IMR-90 (cell line): ENCODE data around the gene VWA7. TPM values are rescaled to one million over a fixed set of nuclear protein-coding genes. Genes with fewer than 3 reads are reported as not detected.

Experiments
- ATAC-seq: fragments of 200-7000 bp; cut with Tn5 transposase; 2 replicates; pipeline ENCODE4 v1.9.1; 2020; ENCODE audit warnings: low read depth, mild to moderate bottlenecking, moderate library complexity
- BruUV-seq: library from RNA; stranded (reverse); fragments of 400-500 nt; replicated peaks from 2 replicates; lab custom pipeline; 2021; lab: Mats Ljungman, UMichigan
- CTCF ChIA-PET: fragments of 300-600 bp; formaldehyde crosslinking; extraction: SDS; loops from one replicate; lab custom pipeline; 2021; ENCODE audit warnings: antibody characterized with exemption; lab: Yijun Ruan, JAX
- POLR2A ChIA-PET: fragments of 300-600 bp; sonication (Branson Sonifier 250); formaldehyde crosslinking; loops from one replicate; lab custom pipeline; 2022; ENCODE audit warnings: antibody characterized with exemption; ENCODE audit not compliant: unreplicated experiment; lab: Charles Lee
- DNase-seq: peaks from one replicate; pipeline ENCODE4 v3.0.0; 2013
- H2AFZ ChIP-seq: replicated peaks from 2 replicates; pipeline ENCODE3; 2013; ENCODE audit warnings: low read length, mild to moderate bottlenecking; ENCODE audit not compliant: poor library complexity
- H2AK5ac ChIP-seq: 2 replicates; pipeline ENCODE4 v1.6.1; 2013; ENCODE audit warnings: low read depth, low read length, inconsistent platforms
- H2AK9ac ChIP-seq: replicated peaks from 2 replicates; pipeline ENCODE3; 2013; ENCODE audit warnings: mild to moderate bottlenecking, low read depth, low read length, moderate library complexity; ENCODE audit not compliant: poor library complexity
- H2BK120ac ChIP-seq: 2 replicates; pipeline ENCODE4 v1.6.1; 2013; ENCODE audit warnings: low read depth, low read length, inconsistent platforms
- H2BK15ac ChIP-seq: 3 replicates; pipeline ENCODE4 v1.6.1; 2013; ENCODE audit warnings: low read depth, low read length, inconsistent platforms
- H2BK20ac ChIP-seq: 2 replicates; pipeline ENCODE4 v1.6.1; 2013; ENCODE audit warnings: low read depth, mild to moderate bottlenecking, inconsistent platforms, low read length, moderate library complexity
- H2BK5ac ChIP-seq: 2 replicates; pipeline ENCODE4 v1.6.1; 2013; ENCODE audit warnings: mild to moderate bottlenecking, low read depth, low read length, inconsistent platforms; ENCODE audit not compliant: poor library complexity, severe bottlenecking
- H3K14ac ChIP-seq: replicated peaks from 2 replicates; pipeline ENCODE4 v1.6.1; 2013; ENCODE audit warnings: low read depth, low read length, inconsistent platforms
- H3K18ac ChIP-seq: 2 replicates; pipeline ENCODE4 v1.6.1; 2013; ENCODE audit warnings: low read depth, low read length, control low read depth
- H3K23ac ChIP-seq: 2 replicates; pipeline ENCODE4 v1.6.1; 2013; ENCODE audit warnings: low read depth, low read length, inconsistent platforms
- H3K27ac ChIP-seq: 2 replicates; pipeline ENCODE4 v1.5.1; 2013; ENCODE audit warnings: mild to moderate bottlenecking, control low read depth, low read length; ENCODE audit not compliant: insufficient read depth
- H3K27me3 ChIP-seq: 2 replicates; pipeline ENCODE4 v1.6.1; 2013; ENCODE audit warnings: low read length; ENCODE audit not compliant: control insufficient read depth, insufficient read depth
- H3K36me3 ChIP-seq: 2 replicates; pipeline ENCODE4 v1.6.1; 2013; ENCODE audit warnings: low read length, mixed read lengths; ENCODE audit not compliant: control insufficient read depth, insufficient read depth
- H3K4ac ChIP-seq: 2 replicates; pipeline ENCODE4 v1.6.1; 2013; ENCODE audit warnings: low read depth, low read length, inconsistent platforms
- H3K4me1 ChIP-seq: 2 replicates; pipeline ENCODE4 v1.6.1; 2013; ENCODE audit warnings: low read length, mixed read lengths; ENCODE audit not compliant: control insufficient read depth, insufficient read depth
- H3K4me2 ChIP-seq: 2 replicates; pipeline ENCODE4 v1.6.1; 2013; ENCODE audit warnings: low read depth, mild to moderate bottlenecking, control low read depth, low read length, moderate library complexity
- H3K4me3 ChIP-seq: 2 replicates; pipeline ENCODE4 v1.5.1; 2013; ENCODE audit warnings: low read depth, mild to moderate bottlenecking, control low read depth, low read length, moderate library complexity; ENCODE audit not compliant: insufficient read depth
- H3K56ac ChIP-seq: 2 replicates; pipeline ENCODE4 v1.6.1; 2013; ENCODE audit warnings: low read length, inconsistent platforms; ENCODE audit not compliant: insufficient read depth; ENCODE audit errors: extremely low read depth
- H3K79me1 ChIP-seq, 2 experiments: 2 replicates each; pipeline ENCODE4 v1.6.1; 2013; ENCODE audit warnings: low read length in 2 of 2, inconsistent platforms in 1 of 2, low read depth in 1 of 2
- H3K9ac ChIP-seq: 2 replicates; pipeline ENCODE4 v1.6.1; 2013; ENCODE audit warnings: low read depth, low read length, control low read depth
- H3K9me1 ChIP-seq: 2 replicates; pipeline ENCODE4 v1.6.1; 2013; ENCODE audit warnings: low read length, inconsistent platforms; ENCODE audit not compliant: insufficient read depth
- H3K9me3 ChIP-seq: 2 replicates; pipeline ENCODE4 v1.6.1; 2013; ENCODE audit warnings: low read length; ENCODE audit not compliant: control insufficient read depth, insufficient read depth
- H4K20me1 ChIP-seq: 2 replicates; pipeline ENCODE4 v1.6.1; 2013; ENCODE audit warnings: low read length, inconsistent platforms; ENCODE audit not compliant: insufficient read depth
- H4K5ac ChIP-seq: 2 replicates; pipeline ENCODE4 v1.6.1; 2013; ENCODE audit warnings: mild to moderate bottlenecking, low read depth, low read length, control low read depth
- H4K8ac ChIP-seq, 2 experiments: 2 replicates each; pipeline ENCODE4 v1.6.1; 2013; ENCODE audit warnings: low read depth in 2 of 2, low read length in 2 of 2, control low read depth in 1 of 2, inconsistent platforms in 1 of 2
- H4K91ac ChIP-seq: 2 replicates; pipeline ENCODE4 v1.6.1; 2013; ENCODE audit warnings: low read depth, low read length, inconsistent platforms; ENCODE audit not compliant: insufficient read depth
- MXI1 ChIP-seq: IDR thresholded peaks from 2 replicates; pipeline ENCODE4 v1.6.1; 2012; ENCODE audit warnings: low read depth, mild to moderate bottlenecking, low read length, moderate library complexity, borderline replicate concordance
- RCOR1 ChIP-seq: IDR thresholded peaks from 2 replicates; pipeline ENCODE4 v1.6.1; 2012; ENCODE audit warnings: mild to moderate bottlenecking, low read length, improper control_type of control experiment; ENCODE audit not compliant: insufficient replicate concordance
- USF2 ChIP-seq: fragments of 150-350 bp; IDR thresholded peaks from 2 replicates; pipeline ENCODE4 v1.6.1; 2017; ENCODE audit warnings: mild to moderate bottlenecking, antibody characterized with exemption, low read length, low read depth
- WGBS, 2 experiments: methylation state at CpG; one replicate each; pipeline versions ENCODE4 v1.1.5 to v1.1.7; 2013; ENCODE audit warnings: missing lambda C conversion rate in 2 of 2; ENCODE audit not compliant: insufficient read length in 1 of 2; ENCODE audit errors: extremely low coverage in 2 of 2; 5-methylcytosine and 5-hydroxymethylcytosine counted together
- dilution Hi-C: fragments of 300-500 bp; cut with HindIII; formaldehyde crosslinking; loops from one replicate; pipeline ENCODE4 v1.14.3; 2018; ENCODE audit warnings: low sequenced_read_pairs; ENCODE audit not compliant: unreplicated experiment
- in situ Hi-C: fragments of 300-500 bp; cut with MboI; formaldehyde crosslinking; loops from 3 replicates; pipeline ENCODE4 v1.14.3; 2019; ENCODE audit warnings: low sequenced_read_pairs, inconsistent platforms, mixed read lengths
- intact Hi-C: fragments of 100-400 bp; cut with micrococcal nuclease; formaldehyde crosslinking; loops from 2 replicates; pipeline ENCODE4 v1.10.0; 2022
- polyA plus RNA-seq, 3 experiments: library from polyadenylated mRNA; depleted of rRNA; stranded (reverse); fragments of >200 nt; gene quantifications; 2 replicates each; pipeline ENCODE4 v1.2.3, GENCODE V29; 2012; ENCODE audit warnings: low replicate concordance in 1 of 3
- total RNA-seq: library from RNA; depleted of rRNA; stranded (reverse); fragments of >200 nt; gene quantifications from 2 replicates; pipeline ENCODE4 v1.2.3, GENCODE V29; 2012

The VWA7 gene
- total and polyA plus RNA-seq, 2 of the 4 experiments (the other 2 are of a cell fraction): under 0.01 to 1.4 TPM

DNA sequence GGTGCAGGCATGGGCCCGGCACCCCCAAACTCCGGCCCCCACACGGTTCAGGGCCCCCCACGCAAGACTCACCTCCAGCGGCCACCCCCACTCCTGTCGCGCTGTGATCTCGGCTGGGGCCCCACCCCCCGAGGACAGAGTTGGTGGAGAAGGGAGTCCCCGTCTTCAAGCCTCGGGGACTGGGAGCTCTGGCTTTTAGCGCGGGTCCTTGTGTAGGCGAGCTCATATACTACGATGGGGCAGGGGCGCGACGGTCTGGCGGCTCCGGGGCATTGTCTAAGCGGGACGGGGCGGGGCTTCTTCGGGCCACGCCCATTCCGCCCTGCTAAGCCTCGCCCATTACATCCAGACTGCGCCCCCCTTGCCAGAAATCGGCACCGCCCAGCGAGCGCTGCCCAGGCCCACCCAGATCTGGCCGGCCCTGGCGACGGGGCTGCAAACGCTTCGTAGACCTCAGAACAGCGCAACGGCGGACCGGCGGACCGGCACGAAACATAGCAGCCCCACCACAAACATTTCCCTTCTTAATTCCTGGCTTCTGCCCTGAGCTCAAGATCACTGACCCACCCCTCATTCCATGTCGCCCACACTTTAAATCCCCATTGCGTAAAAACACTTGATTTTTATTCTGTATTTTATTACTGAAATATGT is 47.0 kb downstream of the VWA7 start:
- no peak overlapping the region for H2BK15ac ChIP-seq
- H2BK120ac ChIP-seq: 0 out of 2 replicates have a peak overlapping the region, but pooled peaks have one; percentile 6
- peak overlapping the region; percentile 92 for H3K4ac ChIP-seq
- H2BK20ac ChIP-seq: no peak overlapping the region
- DNase-seq: peak; percentile 85
- H3K4me1 ChIP-seq: peaks cover 7% of the 10 kb centered on the region
- WGBS, 2 experiments: 2% methylated on average over 11 of the region's 46 CpGs; no CpG with 5 or more reads in 1 of the 2 experiments
- H3K27me3 ChIP-seq: no peaks in the 10 kb centered on the region
- ATAC-seq: peak; percentile 82
- ChIA-PET CTCF (interaction anchor here (0.7 to 0.9 kb wide), 2 partner anchors 20 to 41 kb away, joined by 3 read pairs; no protein-coding TSS in a partner anchor), POLR2A (interaction anchor here (0.6 to 1.0 kb wide), 5 partner anchors 25 to 190 kb away, joined by 3 to 11 read pairs (median 3); partner anchors contain the start of gene HSPA1B)
- H4K91ac ChIP-seq: peak overlapping the region; percentile 56; the same call in 1 of the 2 replicates
- peak overlapping the region; percentile 63 for H3K4me2 ChIP-seq
- H3K36me3 ChIP-seq: peaks cover 50% of the 10 kb centered on the region
- H4K20me1 ChIP-seq: peaks cover 37% of the 10 kb centered on the region
- peak overlapping the region; percentile 85 for H3K4me3 ChIP-seq
- peak overlapping the region; percentile 81 for H3K9ac ChIP-seq
- no peak overlapping the region for H3K23ac ChIP-seq
- dilution Hi-C loops: no loop called here
- H2AFZ ChIP-seq: peak overlapping the region; percentile 96
- peak overlapping the region; percentile 50; the same call in 1 of the 2 replicates for H4K5ac ChIP-seq
- in situ Hi-C loops: no loop called here
- peak overlapping the region; percentile 53 for H2AK5ac ChIP-seq
- no TSS peak for BruUV-seq
- H4K8ac ChIP-seq: peak overlapping the region in 1 of 2 experiments; percentile 75; a peak in 2 of 4 replicates
- no peak overlapping the region; the same call in 1 of the 2 replicates for H3K56ac ChIP-seq
- peak overlapping the region; percentile 85 for H3K27ac ChIP-seq
- H3K9me1 ChIP-seq: peaks cover 5% of the 10 kb centered on the region
- H3K9me3 ChIP-seq: no peaks in the 10 kb centered on the region
- peak overlapping the region; percentile 75 for H3K14ac ChIP-seq
- peak overlapping the region; percentile 18; the same call in 1 of the 2 replicates for H3K18ac ChIP-seq
- intact Hi-C loops: loop anchor here (2.0 kb wide), 3 partner anchors 27 to 101 kb away; partner anchors contain the start of genes ABHD16A and LY6G5C
- H2BK5ac ChIP-seq: peak overlapping the region; percentile 83
- peaks cover 0 to 54% of the 10 kb centered on the region in 2 experiments; a peak in 3 of 4 replicates for H3K79me1 ChIP-seq
- peak overlapping the region; percentile 99 for H2AK9ac ChIP-seq
- no peak for TF ChIP-seq USF2
- 0 out of 2 replicates have a peak, but pooled peaks have one; percentile 17 for TF ChIP-seq MXI1
- no peak for TF ChIP-seq RCOR1
